GM21723 (cell line): ENCODE results near the gene NMRK2.
"Not testable (repeated sequence)": the region's sequence is repeated elsewhere in the genome, so short reads cannot be mapped to it uniquely, and the experiment has no call there.

Source experiments
- ATAC-seq: cut with Tn5 transposase; IDR thresholded peaks from one replicate; pipeline ENCODE4 v1.9.1; 2021; ENCODE audit warnings: mild to moderate bottlenecking, moderate library complexity; ENCODE audit not compliant: unreplicated experiment

The NMRK2 gene, protein sequence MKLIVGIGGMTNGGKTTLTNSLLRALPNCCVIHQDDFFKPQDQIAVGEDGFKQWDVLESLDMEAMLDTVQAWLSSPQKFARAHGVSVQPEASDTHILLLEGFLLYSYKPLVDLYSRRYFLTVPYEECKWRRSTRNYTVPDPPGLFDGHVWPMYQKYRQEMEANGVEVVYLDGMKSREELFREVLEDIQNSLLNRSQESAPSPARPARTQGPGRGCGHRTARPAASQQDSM

DNA sequence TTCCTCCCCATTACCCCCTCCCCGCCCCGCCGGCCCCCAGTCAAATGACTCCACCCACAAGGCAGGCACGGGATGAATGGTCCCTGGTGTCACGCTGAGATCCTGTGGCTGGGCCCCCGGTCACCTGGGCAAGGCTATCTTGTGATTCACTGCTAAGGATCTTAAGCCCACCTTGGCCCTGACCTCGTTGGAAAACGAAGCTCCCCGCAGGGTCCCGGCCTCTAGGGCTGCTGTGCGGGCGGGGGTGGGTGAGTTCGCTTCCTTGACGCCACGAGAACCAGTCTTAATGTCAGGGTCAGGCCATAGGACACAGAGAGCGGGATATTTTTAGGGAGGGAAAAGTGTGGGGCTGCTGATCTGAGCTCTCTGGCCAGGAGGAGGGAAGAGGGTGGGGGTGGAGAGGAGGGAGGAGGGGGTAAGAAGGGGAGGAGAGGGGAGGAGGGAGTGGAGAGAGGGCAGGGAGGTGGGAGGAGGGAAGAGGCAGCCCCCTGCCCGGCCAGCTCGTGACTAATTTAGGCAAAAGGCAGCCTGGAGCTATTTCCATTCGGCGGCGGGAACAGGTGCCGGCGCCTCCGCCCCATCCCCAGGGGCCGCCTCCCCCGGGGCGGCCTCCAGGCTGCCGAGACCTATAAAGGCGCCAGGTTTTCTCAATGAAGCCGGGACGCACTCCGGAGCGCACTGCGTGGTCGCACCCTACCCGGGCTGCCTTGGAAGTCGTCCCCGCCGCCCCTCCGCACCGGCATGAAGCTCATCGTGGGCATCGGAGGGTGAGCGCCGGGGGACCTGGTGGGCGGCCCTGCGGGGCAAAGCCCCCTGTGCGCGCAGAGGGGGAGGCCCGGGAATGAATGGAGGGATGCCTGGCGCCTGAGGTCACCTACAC lies at the start of gene NMRK2:
Gene NMRK2 (plus strand): TSS at position 139 of the 880 bp plus-strand sequence. CDS start 603 bp downstream, at position 742.
- ATAC-seq, result no peak

DNA sequence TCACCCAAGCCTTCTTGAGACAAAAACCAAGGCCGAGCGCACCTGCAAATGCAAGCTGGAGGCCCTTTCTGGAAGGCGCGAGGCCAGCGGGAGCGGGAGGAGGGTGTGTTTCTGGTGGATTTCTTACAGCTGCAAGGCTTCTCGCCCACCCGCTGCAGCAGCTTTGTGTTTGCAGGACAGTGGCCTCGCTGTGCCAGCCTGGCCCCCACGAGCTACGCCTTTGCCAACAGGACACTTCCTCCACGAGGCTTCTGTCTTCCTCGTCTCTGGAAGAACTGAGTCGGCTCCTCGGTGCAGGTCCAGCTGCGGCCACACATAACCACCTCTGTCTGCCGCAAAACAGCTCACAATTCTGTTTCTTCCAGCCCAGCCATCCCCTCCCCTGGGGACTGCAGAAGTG lies 42.3 kb upstream of the NMRK2 start:
- no peak for ATAC-seq

DNA sequence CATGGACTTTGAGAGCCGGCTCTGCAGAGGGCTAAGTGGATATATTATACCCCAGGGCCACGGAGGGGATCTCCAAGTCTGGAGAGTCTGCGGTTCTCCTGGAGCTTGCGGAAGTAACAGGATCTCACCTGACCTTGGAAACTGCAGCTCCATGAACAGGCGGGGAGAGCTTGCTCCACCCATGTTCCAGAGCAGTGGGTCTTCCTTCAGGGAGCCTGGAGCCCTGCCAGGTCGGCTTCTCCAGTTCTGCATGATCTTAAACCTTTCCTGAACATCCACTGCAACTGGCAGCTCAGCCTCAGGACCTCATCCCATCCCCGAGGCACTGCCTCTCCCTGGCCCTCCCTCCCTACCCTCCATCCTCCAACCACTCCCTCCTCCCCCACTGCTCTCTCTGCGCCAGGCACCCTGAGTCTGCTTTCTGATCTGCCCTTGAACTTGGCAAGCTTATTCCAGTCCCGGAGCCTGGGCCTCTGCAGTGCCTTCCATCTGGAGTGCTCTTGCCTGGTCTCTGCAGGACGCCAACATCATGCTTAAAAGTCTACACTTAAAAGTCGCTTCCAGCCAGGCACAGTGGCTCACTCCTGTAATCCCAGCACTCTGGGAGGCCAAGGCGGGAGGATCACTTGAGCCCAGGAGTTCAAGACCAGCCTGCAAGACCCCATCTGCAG lies 39.2 kb upstream of the NMRK2 start:
- no peak for ATAC-seq

DNA sequence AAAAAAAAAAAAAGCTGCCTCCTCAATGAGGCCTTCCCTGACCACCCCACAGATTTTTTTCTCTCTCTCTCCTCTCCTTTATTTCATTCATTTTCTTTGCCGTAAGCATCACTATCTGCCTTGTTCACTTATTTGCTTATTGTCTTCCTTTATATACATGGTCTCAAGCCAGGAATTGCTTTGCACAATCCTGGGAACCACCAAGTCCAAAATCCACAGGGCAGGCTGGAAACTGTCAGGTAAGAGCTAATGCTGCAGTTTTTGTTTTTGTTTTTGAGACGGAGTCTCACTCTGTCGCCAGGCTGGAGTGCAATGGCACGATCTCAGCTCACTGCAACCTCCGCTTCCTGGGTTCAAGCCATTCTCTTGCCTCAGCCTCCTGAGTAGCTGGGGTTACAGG lies 37.9 kb upstream of the NMRK2 start:
- not testable (repeated sequence) for ATAC-seq

DNA sequence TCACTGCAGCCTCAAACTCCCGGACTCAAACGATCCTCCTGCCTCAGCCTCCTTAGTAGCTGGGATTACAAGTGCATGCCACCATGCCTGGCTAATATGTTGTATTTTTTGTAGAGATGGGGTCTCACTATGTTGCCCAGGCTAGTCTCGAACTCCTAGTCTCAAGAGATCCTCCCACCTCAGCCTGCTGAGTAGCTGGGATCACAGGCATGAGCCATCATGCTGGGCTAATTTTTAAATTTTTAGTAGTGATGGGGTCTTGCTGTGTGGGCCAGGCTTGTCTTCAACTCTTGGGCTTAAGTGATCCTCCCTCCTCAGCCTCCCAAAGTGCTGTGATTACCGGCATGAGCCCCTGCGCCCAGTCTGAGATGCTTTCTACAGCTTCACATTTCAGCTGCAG lies 37.1 kb upstream of the NMRK2 start:
- no peak for ATAC-seq

DNA sequence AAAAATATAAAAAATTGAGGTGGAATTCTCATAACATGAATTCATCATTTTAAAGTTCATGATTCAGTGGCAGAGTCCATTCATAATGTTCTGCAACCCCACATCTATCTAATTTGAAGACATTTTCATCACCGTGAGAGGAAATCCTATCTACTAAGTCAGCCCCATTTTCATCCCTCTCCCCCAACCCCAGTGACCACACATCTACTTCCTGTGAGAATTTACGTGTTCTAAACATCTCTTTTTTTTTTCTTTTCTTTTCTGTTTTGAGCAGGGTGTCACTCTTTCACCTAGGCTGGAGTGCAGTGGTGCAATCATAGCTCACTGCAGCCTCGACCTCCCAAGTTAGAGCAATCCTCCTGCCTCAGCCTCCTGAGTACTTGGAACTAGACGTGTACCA lies 34.9 kb upstream of the NMRK2 start:
- ATAC-seq, result no peak

DNA sequence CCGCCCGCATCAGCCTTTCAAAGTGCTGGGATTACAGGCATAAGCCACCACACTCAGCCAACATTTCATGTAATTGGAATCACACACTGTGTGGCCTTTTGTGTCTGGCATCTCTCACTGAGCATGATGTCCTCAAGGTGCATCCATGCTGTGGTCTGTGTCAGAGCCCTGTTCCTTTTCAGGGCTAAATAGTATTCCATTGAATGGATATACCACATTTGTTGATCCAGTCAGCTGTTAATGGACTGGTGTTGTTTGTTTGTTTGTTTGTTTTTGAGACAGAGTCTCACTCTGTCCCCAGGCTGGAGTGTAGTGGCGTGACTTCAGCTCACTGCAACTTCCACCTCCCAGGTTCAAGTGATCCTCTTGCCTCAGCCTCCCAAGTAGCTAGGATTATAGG lies 34.4 kb upstream of the NMRK2 start:
- no peak for ATAC-seq

DNA sequence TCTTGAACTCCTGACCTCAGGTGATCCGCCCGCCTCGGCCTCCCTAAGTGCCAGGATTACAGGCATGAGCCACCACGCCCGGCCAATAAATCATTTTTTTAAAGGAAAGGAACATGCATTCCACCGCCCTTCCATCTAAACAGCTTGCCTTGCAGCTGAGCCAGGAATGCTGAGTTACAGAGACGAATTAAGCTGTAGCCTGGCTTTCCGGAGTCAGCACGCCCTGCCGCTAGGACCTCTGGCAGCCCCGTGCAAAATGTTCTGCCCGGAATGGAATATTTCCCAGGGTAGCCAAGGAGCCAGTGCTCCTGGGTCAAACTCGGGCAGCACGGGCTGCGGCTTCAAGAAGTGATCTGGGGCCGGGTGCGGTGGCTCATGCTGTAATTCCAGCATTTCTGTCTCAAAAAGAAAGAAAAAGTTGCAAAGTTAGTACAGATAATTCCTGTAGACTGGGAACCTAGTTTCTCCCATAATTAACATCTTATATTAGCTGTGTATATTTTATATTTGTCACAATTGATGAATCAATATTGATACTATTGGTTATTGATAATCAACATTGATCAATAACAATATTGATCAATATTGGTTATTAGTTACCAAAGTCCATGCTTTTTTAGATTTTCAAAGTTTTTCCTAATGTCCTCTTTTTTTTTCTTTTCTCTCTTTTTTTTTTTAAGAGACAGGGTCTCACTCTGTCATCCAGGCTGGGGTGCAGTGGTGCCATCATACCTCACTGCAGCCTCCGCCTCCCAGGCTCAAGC lies 33.2 kb upstream of the NMRK2 start:
- ATAC-seq, result no peak

DNA sequence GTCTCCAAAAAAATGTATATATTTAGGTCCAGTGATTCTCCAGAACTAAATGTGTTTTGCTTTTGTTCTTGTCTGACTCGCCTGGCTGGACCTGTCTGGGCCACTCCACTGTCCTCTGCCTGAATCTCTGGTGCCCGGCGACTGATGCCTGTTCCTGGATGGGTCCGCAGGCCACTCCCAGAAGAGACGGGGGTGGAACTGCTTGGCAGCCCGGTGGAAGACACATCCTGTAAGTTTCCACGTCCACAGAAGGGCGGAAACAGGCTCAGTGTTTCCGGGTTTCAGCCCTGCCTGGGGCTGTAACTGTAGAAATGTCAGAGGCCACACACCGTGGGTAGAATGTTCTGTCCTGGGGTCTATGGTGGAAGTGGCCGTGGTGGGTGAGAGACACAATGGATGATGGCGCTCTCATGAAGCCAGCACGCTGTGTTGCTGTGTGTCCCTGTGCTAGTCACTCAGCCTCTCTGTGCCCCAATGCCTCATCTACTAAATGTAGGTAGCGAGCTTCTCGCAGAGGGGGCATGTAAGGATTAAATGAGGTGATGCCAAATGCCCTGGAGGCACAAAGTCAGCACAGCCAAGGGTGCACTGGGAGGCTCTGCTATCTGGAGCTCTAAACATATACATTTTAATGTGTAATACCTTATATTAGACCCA lies 30.4 kb upstream of the NMRK2 start:
- ATAC-seq, result no peak

DNA sequence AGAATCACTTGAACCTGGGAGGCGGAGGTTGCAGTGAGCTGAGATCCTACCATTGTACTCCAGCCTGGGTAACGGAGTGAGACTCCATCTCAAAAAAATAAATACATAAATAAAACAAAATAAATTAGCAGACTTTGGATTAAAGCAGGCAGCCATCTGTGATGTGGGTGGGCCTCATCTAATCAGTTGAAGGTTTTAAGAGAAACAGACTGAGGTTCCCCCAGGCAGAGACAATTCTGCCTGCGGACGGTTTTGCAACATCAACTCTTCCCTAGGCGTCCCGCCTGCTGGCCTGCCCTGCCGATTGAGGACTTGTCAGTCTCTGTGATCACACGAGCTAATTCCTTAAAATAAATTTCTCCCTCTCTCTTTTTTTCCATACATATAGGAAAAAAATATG lies 28.6 kb upstream of the NMRK2 start:
- no peak for ATAC-seq

DNA sequence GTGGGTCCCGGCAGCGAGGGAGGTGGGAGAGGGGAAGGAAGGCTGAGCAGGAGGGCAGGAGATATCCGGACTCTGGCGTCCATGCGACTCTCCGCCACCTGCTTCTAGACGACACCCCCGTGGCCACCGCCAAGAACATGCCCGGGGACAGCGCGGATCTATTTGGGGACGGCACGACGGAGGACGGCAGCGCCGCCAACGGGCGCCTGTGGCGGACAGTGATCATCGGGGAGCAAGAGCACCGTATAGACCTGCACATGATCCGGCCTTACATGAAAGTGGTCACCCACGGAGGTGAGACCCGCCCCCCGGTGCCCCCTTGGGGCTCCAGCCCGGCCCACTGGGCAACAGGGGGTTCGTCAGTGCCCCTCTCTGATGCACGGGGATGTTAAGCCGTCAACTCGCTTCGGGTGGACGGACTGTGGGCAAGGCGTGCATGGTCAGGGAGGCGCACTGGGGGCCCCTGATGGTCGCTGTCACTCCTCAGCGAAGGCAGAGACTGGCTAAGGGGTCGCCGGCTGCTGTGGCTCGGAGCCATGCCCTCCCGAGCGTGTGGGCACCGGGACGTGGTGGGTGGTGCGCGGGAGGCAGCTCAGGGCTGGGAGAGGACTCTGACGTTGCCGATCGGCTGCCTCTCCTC lies 25.1 kb upstream of the NMRK2 start:
- no peak for ATAC-seq

DNA sequence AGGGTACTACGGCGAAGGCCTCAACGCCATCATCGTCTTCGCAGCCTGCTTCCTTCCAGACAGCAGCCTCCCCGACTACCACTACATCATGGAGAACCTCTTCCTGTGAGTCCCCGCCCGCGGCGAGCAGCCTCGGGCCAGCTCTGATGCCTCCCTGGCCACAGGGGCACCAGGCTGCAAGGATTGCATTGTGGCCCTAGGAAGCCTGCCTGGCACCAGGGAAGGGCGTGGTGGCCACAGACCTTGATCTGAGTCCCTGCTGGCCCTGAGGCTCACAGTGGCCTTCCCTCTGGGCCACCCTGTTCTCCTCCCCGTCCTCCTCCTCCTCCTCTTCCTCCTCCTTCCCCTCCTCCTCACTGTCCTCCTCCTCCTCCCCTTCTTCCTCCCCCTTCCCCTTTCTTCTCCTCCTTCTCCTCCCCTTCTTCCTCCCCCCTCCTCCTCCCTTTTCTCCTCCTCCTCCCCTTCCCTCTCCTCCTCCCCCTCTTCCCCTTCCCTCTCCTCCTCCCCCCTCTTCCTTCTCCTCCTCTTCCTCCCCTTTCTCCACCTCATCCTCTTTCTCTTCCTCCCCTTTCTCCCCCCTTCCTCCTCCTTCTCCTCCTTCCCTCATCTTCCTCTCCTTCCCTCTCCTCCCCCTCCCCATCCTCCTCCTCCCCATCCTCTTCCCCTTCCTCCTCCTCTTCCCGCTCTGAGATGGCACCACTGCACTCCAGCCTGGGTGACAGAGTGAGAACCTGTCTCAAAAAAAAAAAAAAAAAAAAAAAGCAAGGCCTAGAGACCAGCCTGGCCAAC lies 24.4 kb upstream of the NMRK2 start:
- ATAC-seq, result no peak

DNA sequence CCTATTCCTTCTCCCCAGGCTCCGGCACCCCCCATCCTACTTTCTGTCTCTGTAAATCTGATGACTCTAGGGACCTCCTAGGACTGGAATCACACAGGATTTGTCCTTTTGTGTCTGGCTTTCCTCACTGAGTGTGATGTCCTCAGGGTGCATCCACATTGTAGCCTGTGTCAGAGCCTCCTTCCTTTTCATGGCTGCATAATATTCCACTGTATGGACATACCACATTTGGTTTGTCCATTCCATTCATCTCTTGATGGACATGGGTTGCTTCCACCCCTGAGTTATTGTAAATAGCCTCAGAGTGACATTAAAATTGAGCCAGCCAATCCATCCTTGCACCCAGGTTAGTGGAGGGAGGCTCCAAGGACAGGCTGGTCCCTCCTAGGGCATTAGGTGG lies 22.8 kb upstream of the NMRK2 start:
- no peak for ATAC-seq

DNA sequence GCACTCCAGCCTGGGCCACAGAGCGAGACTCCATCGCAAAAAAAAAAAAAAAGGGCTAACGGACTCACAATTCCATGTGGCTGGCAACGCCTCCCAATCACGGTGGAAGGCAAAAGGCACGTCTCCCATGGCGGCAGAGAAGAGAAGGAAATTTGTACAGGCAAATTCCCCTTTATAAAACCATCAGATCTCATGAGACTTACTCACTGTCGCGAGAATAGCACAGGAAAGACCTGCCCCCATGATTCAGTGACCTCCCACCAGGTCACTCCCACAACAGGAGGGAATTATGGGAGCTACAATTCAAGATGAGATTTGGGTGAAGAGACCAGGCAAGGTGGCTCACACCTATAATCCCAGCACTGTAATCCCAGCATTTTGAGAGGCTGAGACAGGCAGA lies 18.7 kb upstream of the NMRK2 start:
- ATAC-seq, result no peak

DNA sequence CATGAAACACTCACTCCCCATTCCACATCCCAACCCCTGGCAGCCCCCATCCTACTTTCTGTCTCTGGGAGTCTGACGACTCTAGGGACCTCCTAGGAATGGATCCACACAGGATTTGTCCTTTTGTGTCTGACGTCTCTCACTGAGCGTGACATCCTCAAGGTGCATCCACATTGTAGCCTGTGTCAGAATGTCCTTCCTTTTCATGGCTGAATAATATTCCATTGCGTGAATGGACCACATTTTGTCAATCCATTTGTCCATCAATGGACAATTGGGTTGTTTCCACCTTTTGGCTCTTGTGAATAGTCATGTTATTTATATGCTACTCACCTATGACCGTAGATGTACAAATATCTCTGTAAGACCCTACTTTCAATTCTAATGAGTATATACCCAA lies 16.8 kb upstream of the NMRK2 start:
- no peak for ATAC-seq

DNA sequence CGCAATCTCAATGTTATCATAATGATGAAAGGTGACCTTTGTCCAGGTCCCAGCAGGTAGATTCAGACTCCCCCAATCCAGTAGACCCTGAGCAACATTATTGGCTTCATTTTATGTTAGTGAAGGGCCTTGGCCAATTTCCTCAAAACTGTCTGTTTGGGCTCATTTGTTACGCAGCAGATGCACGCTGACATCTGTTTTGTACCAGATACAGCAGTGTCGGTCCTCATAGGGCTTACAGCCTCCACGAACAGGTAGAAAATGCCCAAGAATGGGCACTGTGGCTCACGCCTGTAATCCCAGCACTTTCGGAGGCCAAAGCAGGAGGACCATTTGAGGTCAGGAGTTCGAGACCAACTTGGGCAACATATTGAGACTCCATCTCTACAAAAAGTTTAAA lies 13.1 kb upstream of the NMRK2 start:
- ATAC-seq, result no peak

DNA sequence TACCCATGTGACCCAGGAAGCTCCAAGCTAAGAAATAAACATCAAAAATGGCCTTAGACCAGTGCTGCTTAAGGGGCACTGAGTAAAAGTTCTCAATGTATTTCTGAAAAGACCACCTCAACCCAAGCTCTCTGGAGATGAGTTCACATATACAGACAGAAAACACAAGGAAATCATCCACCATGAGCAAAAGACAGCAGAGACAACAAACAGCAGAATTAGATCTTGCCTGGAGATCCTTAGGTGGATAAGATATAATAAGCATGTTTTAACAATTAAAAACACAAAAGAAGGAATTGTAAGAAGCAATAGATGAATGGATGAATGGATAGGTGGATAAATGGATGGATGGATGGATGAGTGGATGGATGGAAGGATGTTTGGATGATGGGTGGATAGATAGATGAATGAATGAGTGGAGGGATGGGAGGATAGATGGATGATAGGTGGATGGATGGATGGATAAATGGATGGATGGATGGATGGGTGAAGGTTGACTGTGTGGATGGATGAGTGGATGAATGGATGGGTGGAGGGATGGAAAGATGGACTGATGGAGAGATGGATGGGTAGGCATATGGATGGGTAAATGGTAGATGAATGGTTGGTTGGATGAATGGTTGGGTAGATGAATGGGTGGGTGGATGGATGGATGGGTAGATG lies 9.6 kb upstream of the NMRK2 start:
- ATAC-seq, result no peak

DNA sequence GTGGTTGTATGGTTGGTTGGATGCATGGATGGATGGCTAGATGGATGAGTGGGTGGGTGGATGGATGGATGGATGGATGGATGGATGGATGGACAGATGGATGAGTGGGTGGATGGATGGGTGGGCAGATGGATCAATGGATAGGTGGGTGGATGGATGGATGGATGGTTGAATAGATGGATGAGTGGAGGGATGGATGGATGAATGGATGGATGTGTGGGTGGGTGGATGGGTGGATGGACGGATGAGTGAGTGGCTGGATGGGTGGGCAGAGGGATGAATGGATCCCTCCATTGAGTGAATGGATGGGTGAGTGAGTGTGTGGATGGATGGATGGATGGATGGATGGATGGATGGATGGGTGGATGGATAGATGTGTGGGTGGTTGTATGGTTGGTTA lies 9.0 kb upstream of the NMRK2 start:
- no peak for ATAC-seq

DNA sequence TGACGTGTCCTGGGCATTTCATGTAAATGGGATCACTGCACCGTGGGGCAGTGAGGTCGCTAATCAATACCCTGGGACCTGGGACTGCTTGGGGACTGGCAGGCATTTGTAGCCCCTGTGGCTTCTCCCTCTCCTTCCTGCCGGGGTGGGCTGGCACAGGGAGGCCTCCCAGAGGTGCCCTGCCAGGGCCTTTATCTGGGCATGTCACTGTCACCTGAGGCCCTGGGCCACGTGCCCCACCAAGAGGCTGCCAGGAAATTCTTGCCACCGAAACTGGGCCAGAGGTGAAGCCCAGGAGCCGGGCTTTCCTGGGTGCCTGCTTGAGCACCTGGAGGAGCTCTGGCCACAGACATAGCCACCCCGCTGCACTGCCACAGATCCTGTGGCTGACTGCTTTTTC lies 1.8 kb upstream of the NMRK2 start:
- ATAC-seq, result no peak
